Measurements from ENCODE around the gene CELSR1. TPM values are rescaled to one million over a fixed set of nuclear protein-coding genes. Genes with fewer than 3 reads are reported as not detected.
A peak's percentile ranks its signal among the peaks of the same experiment; 100 is the strongest.
"Not testable (repeated sequence)": the region's sequence is repeated elsewhere in the genome, so short reads cannot be mapped to it uniquely, and the experiment has no call there.

The CELSR1 gene
- total RNA-seq, 1 donor from 2014 or later: 7.7 TPM

GRCh38 chr22:46473896-46474557 is 63.4 kb downstream of the CELSR1 start:
- no peak overlapping the region for H3K27ac Mint-ChIP-seq (ENCODE audit: unreplicated experiment)
- H3K36me3 Mint-ChIP-seq (ENCODE audit: low read depth, unreplicated experiment): no peaks in the 10 kb centered on the region
- no peak for TF ChIP-seq CTCF (IDR thresholded peaks at IDR 0.05; ENCODE audit: unreplicated experiment)
- no peak overlapping the region for H3K4me3 Mint-ChIP-seq (ENCODE audit: unreplicated experiment)
- no peaks in the 10 kb centered on the region for H3K9me3 Mint-ChIP-seq (ENCODE audit: unreplicated experiment)
- peaks cover 7% of the 10 kb centered on the region for H3K27me3 Mint-ChIP-seq (ENCODE audit: unreplicated experiment)
- H3K4me1 Mint-ChIP-seq (ENCODE audit: unreplicated experiment): peaks cover 15% of the 10 kb centered on the region
- DNase-seq (ENCODE audit: low spot score): no peak

GRCh38 chr22:46473021-46473779 is 64.2 kb downstream of the CELSR1 start:
- peaks cover 10% of the 10 kb centered on the region for H3K27me3 Mint-ChIP-seq (ENCODE audit: unreplicated experiment)
- DNase-seq (ENCODE audit: low spot score): no peak
- no peak overlapping the region for H3K4me3 Mint-ChIP-seq (ENCODE audit: unreplicated experiment)
- no peaks in the 10 kb centered on the region for H3K36me3 Mint-ChIP-seq (ENCODE audit: low read depth, unreplicated experiment)
- peaks cover 12% of the 10 kb centered on the region for H3K4me1 Mint-ChIP-seq (ENCODE audit: unreplicated experiment)
- H3K27ac Mint-ChIP-seq (ENCODE audit: unreplicated experiment): no peak overlapping the region
- no peak for TF ChIP-seq CTCF (IDR thresholded peaks at IDR 0.05; ENCODE audit: unreplicated experiment)
- no peaks in the 10 kb centered on the region for H3K9me3 Mint-ChIP-seq (ENCODE audit: unreplicated experiment)

GRCh38 chr22:46472722-46473016 is 64.8 kb downstream of the CELSR1 start:
- H3K9me3 Mint-ChIP-seq (ENCODE audit: unreplicated experiment): no peaks in the 10 kb centered on the region
- H3K4me3 Mint-ChIP-seq (ENCODE audit: unreplicated experiment): no peak overlapping the region
- H3K27me3 Mint-ChIP-seq (ENCODE audit: unreplicated experiment): peaks cover 10% of the 10 kb centered on the region
- TF ChIP-seq CTCF (IDR thresholded peaks at IDR 0.05; ENCODE audit: unreplicated experiment): no peak
- H3K27ac Mint-ChIP-seq (ENCODE audit: unreplicated experiment): no peak overlapping the region
- H3K36me3 Mint-ChIP-seq (ENCODE audit: low read depth, unreplicated experiment): no peaks in the 10 kb centered on the region
- DNase-seq (ENCODE audit: low spot score): no peak
- peaks cover 9% of the 10 kb centered on the region for H3K4me1 Mint-ChIP-seq (ENCODE audit: unreplicated experiment)

GRCh38 chr22:46471901-46472721 is 65.3 kb downstream of the CELSR1 start:
- no peaks in the 10 kb centered on the region for H3K9me3 Mint-ChIP-seq (ENCODE audit: unreplicated experiment)
- H3K4me1 Mint-ChIP-seq (ENCODE audit: unreplicated experiment): peaks cover 7% of the 10 kb centered on the region
- H3K4me3 Mint-ChIP-seq (ENCODE audit: unreplicated experiment): no peak overlapping the region
- peak overlapping the region; percentile 24 for H3K27ac Mint-ChIP-seq (ENCODE audit: unreplicated experiment)
- peaks cover 10% of the 10 kb centered on the region for H3K27me3 Mint-ChIP-seq (ENCODE audit: unreplicated experiment)
- H3K36me3 Mint-ChIP-seq (ENCODE audit: low read depth, unreplicated experiment): no peaks in the 10 kb centered on the region
- TF ChIP-seq CTCF (IDR thresholded peaks at IDR 0.05; ENCODE audit: unreplicated experiment): no peak
- DNase-seq (ENCODE audit: low spot score): no peak

- not testable (repeated sequence) for H3K27ac Mint-ChIP-seq (ENCODE audit: unreplicated experiment); H3K4me1 Mint-ChIP-seq (ENCODE audit: unreplicated experiment)
These were observed 66.1 kb downstream of the CELSR1 start for GRCh38 chr22:46471330-46471729.

More at GRCh38 chr22:46471330-46471729, 66.1 kb downstream of the CELSR1 start:
- H3K9me3 Mint-ChIP-seq (ENCODE audit: unreplicated experiment); H3K4me3 Mint-ChIP-seq (ENCODE audit: unreplicated experiment); DNase-seq (ENCODE audit: low spot score); H3K36me3 Mint-ChIP-seq (ENCODE audit: low read depth, unreplicated experiment): not testable (repeated sequence)
- peaks cover 15% of the 10 kb centered on the region for H3K27me3 Mint-ChIP-seq (ENCODE audit: unreplicated experiment)

All from endothelial cell (in vitro differentiated cells).